NCI-H748 treated with DMSO at 0.1 percent for 48 hours (cell line): ENCODE results near the gene CTH.
"Not testable (repeated sequence)": the region's sequence is repeated elsewhere in the genome, so short reads cannot be mapped to it uniquely, and the experiment has no call there.

Experiments used
- DNase-seq: peaks from one replicate; lab custom pipeline; 2025; lab: John Stamatoyannopoulos, UW

Gene CTH

DNA sequence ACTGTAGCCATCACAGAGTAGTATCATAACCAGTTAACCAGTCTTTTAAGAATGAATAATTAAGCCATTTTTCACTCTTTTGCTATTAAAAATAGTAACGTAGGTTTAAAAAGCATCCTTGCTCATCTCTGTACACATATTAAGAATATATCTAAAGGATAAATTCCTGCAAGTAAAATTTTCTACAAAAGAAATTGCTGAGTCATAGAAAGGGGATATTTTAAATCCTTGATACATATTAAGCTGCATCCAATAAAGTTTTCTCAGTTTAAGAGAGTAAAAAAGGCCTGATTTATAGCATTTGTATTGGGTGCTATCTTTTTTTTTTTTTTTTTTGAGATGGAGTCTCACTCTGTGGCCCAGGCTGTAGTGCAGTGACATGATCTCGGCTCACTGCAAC lies 1.9 kb upstream of the CTH start:
- DNase-seq: no peak

DNA sequence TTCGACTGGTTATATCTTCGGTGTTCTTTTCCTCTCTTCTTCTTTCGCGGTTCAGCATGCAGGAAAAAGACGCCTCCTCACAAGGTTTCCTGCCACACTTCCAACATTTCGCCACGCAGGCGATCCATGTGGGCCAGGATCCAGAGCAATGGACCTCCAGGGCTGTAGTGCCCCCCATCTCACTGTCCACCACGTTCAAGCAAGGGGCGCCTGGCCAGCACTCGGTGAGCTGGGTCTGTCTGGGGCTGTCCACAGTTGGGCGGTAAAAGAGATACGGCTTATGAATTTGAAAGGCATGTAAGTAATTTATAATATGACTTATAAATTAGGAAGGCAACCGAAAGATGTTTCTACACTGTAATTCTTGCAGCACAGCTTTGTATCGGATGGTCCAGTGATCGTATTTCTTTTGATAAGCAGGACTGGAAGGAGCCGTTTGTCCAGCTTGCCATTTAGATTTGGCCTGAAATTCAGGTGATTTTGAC lies 334 bp downstream of the CTH start:
- no peak for DNase-seq

GRCh38 chr1:70415882-70416281 lies 4.8 kb downstream of the CTH start:
- DNase-seq: no peak

DNA sequence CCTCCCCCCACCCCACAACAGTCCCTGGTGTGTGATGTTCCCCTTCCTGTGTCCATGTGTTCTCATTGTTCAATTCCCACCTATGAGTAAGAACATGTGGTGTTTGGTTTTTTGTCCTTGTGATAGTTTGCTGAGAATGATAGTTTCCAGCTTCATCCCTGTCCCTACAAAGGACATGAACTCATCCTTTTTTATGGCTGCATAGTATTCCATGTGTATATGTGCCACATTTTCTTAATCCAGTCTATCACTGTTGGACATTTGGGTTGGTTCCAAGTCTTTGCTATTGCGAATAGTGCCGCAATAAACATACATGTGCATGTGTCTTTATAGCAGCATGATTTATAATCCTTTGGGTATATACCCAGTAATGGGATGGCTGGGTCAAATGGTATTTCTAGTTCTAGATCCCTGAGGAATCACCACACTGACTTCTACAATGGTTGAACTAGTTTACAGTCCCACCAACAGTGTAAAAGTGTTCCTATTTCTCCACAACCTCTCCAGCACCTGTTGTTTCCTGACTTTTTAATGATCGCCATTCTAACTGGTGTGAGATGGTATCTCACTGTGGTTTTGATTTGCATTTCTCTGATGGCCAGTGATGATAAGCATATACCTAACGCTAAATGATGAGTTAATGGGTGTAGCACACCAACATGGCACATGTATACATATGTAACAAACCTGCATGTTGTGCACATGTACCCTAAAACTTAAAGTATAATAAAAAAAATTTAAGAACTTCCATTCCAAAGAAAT lies 8.1 kb downstream of the CTH start:
- DNase-seq: not testable (repeated sequence)

DNA sequence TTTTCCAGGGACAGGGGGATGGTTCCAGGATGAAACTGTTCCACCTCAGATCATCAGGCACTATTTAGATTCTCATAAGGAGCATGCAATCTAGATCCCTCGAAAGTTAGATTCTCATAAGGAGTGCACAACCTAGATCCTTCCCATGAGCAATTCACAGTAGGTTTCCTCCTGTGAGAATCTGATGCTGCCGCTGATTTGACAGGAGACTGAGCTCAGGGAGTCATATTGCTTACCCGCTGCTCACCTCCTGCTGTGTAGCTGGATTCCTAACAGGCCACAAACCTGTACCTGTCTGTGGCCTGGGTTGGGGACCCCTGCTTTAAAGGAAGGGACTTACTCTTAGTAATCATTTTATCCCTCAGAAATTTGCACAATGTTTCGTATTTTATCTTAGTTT lies 9.3 kb downstream of the CTH start:
- no peak for DNase-seq

GRCh38 chr1:70426154-70427131 lies 15.4 kb downstream of the CTH start:
- DNase-seq: no peak

GRCh38 chr1:70427976-70428375 lies 16.9 kb downstream of the CTH start:
- DNase-seq: no peak

- no peak for DNase-seq
These were observed 18.2 kb downstream of the CTH start for GRCh38 chr1:70429219-70429618.

GRCh38 chr1:70429757-70430156 lies 18.7 kb downstream of the CTH start:
- no peak for DNase-seq

DNA sequence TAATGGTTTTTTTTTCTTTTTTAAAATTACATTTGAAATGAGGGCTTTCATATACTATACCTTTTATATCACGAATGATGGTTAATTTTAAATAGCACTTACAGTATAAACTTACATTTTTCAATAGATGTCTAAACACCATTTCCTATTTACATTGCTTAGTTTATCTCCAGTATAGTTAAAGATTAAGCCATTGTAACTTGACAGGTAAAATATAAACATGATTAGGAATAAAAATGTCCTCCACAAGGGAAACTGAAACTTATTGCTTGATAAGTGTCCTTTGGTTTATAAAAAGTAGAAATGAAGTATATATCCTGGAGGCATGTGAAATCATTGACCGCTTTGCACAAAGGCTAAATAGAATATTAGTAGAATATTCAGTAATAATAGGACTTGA lies 20.2 kb downstream of the CTH start:
- no peak for DNase-seq

GRCh38 chr1:70431874-70432273 lies 20.8 kb downstream of the CTH start:
- DNase-seq: no peak

- DNase-seq: no peak
These were observed 23.3 kb downstream of the CTH start for GRCh38 chr1:70434253-70434859.

GRCh38 chr1:70436622-70437251 lies 25.7 kb downstream of the CTH start:
- DNase-seq: no peak

DNA sequence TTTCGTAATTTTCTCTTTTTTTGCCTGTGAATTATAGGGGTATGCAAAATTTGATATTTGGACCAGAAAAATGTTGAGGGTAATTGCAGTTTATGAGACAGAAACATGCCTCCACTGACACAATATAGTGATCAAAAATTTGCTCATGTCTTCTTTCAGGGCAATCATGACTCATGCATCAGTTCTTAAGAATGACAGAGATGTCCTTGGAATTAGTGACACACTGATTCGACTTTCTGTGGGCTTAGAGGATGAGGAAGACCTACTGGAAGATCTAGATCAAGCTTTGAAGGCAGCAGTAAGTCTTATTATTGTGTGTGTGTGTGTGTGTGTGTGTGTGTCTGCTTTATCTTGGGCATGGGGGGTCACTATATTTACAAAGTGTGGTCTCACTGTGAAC lies 27.5 kb downstream of the CTH start:
- no peak for DNase-seq

GRCh38 chr1:70440642-70441391 lies 29.7 kb downstream of the CTH start:
- DNase-seq: no peak

GRCh38 chr1:70441392-70442035 lies 30.4 kb downstream of the CTH start:
- no peak for DNase-seq

DNA sequence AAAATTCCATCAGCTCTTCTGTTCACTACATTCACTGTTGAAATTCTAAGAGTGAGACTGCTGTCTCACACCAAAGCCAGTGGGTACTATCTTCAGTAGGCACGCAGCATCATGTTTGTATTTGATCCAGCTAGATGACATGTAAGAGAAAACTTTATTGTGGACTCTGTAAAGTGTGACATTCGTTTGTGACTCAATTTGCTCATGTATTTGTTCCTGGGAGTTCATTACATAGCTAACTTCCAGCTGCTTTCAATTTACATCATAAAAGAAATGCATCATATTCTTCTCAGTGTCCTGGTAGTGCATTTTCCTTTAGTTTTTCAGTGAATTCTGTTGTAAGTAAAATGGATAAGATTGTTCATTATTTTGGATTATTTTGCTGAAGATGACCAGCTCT lies 31.4 kb downstream of the CTH start:
- DNase-seq: no peak

DNA sequence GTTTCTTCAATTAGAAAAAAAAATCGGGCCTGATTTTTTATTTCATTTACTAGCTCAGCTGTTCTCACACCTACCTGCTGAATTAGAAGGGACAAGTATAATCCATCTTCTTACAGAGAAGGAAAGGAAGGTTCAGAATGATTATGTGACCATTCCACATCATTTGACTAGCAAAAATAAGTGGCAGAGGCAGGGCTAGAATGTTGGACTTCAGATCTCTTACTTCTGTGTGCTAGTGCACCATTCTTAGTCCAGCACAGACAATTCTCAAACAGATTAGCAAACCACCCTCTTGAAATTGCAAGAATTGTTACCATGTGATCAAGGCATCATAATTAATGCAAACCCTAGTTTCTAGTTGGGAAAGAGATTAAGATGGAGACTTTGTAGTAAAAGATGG lies 32.7 kb downstream of the CTH start:
- DNase-seq: no peak

DNA sequence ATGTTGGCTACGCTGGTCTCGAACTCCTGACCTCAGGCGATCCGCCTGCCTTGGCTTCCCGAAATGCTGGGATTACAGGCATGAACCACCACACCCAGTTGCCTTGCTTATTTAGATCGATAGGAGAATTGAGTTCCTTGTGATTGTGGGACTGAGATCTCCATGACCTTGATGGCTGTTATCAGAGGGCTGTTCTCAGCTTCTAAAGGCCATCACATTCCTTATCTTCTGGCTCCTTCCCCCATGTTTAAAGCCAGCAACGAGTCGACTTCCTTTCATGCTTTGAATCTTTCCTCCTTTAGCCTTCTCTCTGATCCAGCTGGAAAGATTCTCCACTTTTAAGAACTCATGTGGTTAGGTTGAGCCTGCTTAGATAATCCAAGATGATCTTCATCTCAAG lies 38.0 kb downstream of the CTH start:
- no peak for DNase-seq

- DNase-seq: not testable (repeated sequence)
These were observed 41.3 kb downstream of the CTH start for GRCh38 chr1:70452164-70452939.
